Activated T-cell treated with anti-CD3 and anti-CD28 coated beads for 48 hours (primary cell): ENCODE data around the gene CORO6.

Experiments used
- DNase-seq: peaks from one replicate; pipeline ENCODE4 v3.0.0-alpha.2; 2020; ENCODE audit warnings: low read depth

The CORO6 gene

GRCh38 chr17:29590411-29591145 lies 32.1 kb downstream of the CORO6 start:
- no peak for DNase-seq

- DNase-seq: peak; percentile 86
These were observed 32.9 kb downstream of the CORO6 start, which contains the start of gene GIT1 for GRCh38 chr17:29589524-29590410. Gene GIT1, minus strand, starts transcription at chr17:29589648. Its CDS starts 270 bp downstream, at chr17:29589378.

GRCh38 chr17:29588562-29589411 lies 33.9 kb downstream of the CORO6 start:
- DNase-seq: peak; percentile 40

- no peak for DNase-seq
These were observed 34.6 kb downstream of the CORO6 start for GRCh38 chr17:29588017-29588561.

- no peak for DNase-seq
These were observed 35.1 kb downstream of the CORO6 start for GRCh38 chr17:29587591-29587990.

- DNase-seq: no peak
These were observed 35.8 kb downstream of the CORO6 start for GRCh38 chr17:29586676-29587469.

- DNase-seq: no peak
These were observed 37.5 kb downstream of the CORO6 start for GRCh38 chr17:29585080-29585751.

GRCh38 chr17:29584452-29585079 lies 38.1 kb downstream of the CORO6 start:
- DNase-seq: no peak

- DNase-seq: no peak
These were observed 39.1 kb downstream of the CORO6 start for GRCh38 chr17:29583324-29584248.

GRCh38 chr17:29582772-29583171 lies 39.9 kb downstream of the CORO6 start:
- DNase-seq: no peak

- DNase-seq: no peak
These were observed 40.4 kb downstream of the CORO6 start for GRCh38 chr17:29582254-29582765.

GRCh38 chr17:29581583-29582253 lies 41.0 kb downstream of the CORO6 start:
- no peak for DNase-seq

- DNase-seq: peak; percentile 84
These were observed 42.6 kb downstream of the CORO6 start for GRCh38 chr17:29579866-29580771.

GRCh38 chr17:29578626-29579485 lies 43.9 kb downstream of the CORO6 start:
- DNase-seq: no peak

GRCh38 chr17:29577385-29578211 lies 45.1 kb downstream of the CORO6 start:
- no peak for DNase-seq
